HG03457 (cell line): ENCODE measurements around the gene RDH14.

ENCODE experiments used
- ATAC-seq: cut with Tn5 transposase; IDR thresholded peaks from one replicate; pipeline ENCODE4 v1.9.1; 2021; ENCODE audit warnings: moderate number of reproducible peaks; ENCODE audit not compliant: unreplicated experiment

Gene RDH14

DNA sequence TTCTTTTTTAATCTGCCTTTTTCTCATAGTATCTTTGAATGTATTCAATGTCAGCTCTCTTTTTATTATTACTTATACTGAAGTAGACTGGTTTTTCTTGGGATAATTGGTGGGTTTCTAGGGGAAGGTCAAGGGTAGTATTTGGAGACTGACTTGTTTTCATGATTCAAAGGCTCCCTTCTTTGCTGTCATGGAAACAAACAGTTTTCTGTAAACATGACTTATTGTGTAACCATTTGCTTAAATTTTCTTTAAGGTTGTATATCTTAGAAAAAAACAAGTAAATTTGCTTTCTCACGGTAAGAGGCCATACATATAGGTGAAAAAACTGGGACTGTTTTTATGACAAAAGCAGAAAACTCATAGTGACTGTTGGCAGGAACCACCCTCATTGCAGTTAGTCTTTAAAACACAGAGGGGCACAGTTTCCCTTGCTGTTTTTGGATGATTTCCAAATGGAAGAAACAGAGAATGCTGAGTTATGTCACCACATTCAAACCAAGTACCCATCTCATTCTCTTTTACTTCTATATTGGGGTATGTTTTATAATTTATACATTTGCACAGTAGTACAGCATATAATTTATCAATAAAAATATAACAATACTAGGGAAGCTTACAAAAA, 5.8 kb upstream of the RDH14 start:
- no peak for ATAC-seq

- peak; percentile 0 for ATAC-seq
These were observed 288 bp upstream of the RDH14 start for GRCh38 chr2:18560797-18561085.

- ATAC-seq, result no peak
These were observed 872 bp downstream of the RDH14 start for GRCh38 chr2:18559531-18560030.

GRCh38 chr2:18558458-18558857, 2.0 kb downstream of the RDH14 start:
- ATAC-seq, result no peak

DNA sequence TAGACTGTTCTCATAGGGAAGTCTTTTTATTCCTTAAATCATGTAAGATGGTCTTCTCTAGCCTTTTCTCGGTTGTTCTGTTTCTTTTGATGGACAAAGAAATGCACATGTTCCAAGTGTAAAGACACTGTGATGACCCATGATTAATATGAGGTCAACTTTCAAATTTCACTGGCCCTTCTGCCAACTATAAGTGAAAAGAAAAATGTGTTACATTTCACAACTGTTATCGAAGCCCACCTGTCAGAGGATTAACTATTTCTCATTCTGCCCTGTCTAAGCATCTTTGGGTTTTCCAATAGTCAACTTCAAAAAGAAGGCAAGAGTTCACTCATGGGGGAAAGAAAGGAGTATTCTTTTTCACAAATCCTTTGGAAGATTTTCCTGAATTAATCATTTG, 3.3 kb downstream of the RDH14 start:
- ATAC-seq, result no peak

- ATAC-seq, result no peak
These were observed 7.9 kb downstream of the RDH14 start for GRCh38 chr2:18552351-18553077.

DNA sequence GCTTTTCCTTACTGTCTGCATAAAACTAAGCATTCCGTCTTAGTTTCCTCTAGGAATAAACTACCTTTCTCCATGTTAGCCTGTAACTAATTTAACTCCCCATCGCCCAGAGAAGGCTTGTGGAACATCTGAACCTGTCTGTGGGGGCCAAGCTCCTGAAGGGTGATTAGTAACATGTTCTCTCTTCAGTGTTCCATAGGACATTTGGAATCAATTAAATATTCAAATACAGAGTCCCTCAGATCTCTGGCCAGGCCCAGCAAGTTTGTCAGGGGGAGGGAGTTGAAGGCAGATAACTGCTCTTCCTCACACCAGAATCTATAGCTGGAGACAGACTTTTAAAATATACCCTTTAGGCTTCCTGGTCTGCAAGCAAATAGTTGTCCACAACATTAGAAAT, 8.8 kb downstream of the RDH14 start:
- no peak for ATAC-seq

GRCh38 chr2:18551169-18551568, 9.3 kb downstream of the RDH14 start:
- ATAC-seq, result no peak

DNA sequence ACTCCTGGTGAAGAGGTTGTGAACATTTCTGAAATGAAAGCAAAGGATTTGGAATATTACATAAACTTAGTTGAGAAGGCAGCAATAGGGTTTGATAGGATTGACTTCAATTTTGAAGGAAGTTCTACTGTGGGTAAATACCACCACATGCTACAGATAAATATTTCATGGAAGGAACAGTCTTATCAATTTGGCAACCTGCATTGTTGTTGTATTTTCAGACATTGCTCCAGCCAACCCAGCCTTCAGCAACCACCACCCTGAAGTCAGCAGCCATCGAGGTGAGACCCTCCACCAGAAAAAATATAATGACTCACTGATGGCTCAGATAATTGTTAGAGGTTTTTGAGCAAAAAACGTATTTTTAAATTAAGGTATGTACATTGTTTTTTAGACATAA, 10.0 kb downstream of the RDH14 start:
- no peak for ATAC-seq

GRCh38 chr2:18549083-18549482, 11.4 kb downstream of the RDH14 start:
- no peak for ATAC-seq

- ATAC-seq, result no peak
These were observed 11.8 kb downstream of the RDH14 start for GRCh38 chr2:18548621-18549020.

- ATAC-seq, result no peak
These were observed 13.9 kb downstream of the RDH14 start for GRCh38 chr2:18546567-18546966.

DNA sequence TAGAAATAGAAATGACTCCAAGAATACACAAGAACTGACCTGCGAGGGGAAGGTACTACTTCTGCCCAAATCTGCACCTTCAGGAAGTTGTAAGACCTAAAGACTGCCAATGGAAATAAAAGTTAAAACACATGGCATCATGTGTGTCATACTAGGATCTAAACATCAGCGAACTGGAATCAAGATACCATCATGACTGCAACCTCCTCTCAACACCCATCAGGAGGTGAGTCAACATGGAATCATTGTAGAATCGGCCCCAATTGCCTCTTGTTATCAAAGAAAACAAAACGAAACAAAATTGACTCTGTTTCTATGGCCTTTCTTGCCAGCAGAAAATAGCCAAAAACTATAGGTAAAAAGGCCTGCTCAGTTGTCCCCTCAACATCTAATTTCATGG, 15.1 kb downstream of the RDH14 start:
- no peak for ATAC-seq

DNA sequence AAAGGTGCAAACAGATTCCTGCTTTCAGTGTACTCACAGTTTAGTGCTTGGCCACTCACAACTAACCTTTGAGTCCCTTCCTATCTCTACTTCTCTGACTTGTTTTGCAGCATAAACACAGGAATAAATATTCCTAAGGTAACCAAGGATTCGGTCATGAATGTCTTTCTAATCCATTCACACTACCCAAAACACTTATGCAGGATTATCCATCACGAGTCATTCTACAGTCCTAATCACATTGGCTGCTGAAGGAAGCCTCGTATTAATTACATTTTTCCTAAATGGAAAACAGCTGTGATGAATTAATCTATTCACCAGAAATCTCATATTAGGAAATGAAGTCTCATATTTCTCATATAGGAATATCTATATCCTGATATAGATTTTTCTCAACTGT, 16.3 kb downstream of the RDH14 start:
- no peak for ATAC-seq

DNA sequence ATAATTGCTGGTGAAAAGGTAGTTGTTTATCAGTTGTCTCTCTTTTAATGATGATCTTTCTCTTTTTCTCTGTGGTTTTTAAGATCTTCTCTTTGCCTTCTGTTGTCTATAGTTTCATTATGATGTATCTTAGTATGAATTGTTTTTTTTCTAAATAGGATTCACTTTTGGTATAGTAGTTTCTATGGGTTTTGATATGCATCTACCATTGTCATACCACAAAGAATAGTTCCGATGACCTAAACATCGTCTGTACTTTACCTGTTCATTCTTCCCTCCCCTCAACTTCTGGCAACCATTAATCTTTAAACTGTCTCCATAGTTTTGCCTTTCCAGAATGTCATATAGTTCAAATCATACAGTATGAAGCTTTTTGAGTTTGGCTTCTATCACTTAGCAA, 19.6 kb downstream of the RDH14 start:
- ATAC-seq, result no peak

DNA sequence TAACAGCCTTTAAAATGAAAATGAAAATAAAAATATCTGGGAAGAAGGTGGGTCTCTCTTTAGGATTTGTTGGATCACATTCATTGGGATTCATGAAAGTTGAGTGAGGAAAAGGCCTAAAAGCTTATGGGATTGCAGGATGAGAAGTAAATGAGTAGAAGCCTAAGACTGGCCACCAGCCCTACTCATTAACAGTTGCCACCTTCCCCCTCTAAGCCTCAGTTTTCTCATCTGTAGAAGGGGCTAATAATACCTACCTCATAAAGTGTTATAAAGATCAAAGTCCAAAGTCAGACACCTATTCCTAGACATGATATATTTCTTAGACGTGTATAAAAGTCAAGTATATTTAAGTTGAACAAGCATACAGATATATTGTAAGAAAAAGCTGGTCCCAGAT, 23.8 kb downstream of the RDH14 start:
- no peak for ATAC-seq

GRCh38 chr2:18536100-18536499, 24.4 kb downstream of the RDH14 start:
- no peak for ATAC-seq

- no peak for ATAC-seq
These were observed 29.3 kb downstream of the RDH14 start for GRCh38 chr2:18531194-18531593.

GRCh38 chr2:18527822-18528221, 32.6 kb downstream of the RDH14 start:
- ATAC-seq, result no peak

DNA sequence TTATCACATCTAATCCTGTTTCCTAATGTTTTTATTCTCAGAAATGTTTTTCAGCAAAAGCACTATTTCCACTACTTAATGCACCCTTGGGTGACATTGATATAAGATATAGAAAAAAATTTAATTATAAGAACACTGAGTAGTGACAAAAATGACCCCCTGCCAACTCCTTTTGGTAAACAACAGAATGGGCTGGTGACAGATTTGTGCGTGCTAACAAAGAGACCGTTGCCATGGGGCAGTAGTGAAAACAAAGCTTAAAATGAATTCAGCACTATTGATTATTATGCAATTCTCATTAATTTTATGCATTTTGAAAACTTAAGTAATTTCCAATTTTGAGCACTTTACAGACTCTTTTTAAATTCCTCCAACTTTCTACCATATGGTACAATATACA, 33.1 kb downstream of the RDH14 start:
- no peak for ATAC-seq

DNA sequence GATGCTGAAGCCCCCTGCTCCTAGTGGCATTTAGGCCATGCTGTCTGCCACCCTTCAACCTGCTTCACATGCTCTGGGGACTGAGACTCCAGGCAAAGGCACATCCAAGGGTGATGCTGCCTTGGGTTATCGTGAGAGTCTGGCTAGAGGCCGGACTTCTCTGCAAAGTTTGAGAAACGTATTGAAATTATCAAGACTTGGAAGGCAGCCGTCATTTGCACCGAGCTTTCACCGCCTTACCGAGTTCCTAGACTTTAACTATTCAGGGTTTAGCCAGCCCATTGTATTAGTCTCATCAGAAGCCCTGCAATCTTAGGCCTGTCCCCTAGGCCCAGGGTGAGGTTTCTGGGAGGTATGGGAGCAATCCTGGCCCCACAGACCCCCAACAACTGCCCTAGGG, 34.0 kb downstream of the RDH14 start:
- no peak for ATAC-seq

DNA sequence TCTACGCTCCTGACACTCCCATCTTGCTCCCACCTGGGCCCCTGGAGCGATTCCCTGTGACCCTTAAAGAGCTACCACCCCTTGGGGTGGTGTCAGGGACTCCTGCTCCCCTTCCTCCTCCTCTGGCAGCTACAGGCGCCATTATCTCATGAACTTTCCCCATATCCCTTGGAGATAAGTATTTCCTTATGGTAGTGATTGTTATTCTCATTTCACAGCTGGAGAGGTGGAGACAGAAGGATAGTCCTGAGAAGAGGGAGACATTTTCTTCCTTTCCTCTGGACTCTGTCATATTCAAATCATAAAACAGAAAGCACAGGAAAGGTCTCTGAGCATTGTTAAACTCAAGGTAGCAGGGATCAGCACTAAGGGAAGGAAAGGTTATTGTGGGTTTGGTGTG, 34.6 kb downstream of the RDH14 start:
- no peak for ATAC-seq

- ATAC-seq, result no peak
These were observed 35.2 kb downstream of the RDH14 start for GRCh38 chr2:18525236-18525635.
